GM06990 (cell line): Measurements from ENCODE around the gene REEP2.

ENCODE experiments used
- DNase-seq: peaks from one replicate; pipeline ENCODE4 v3.0.0-alpha.2; 2011; ENCODE audit not compliant: insufficient read length; ENCODE audit errors: extremely low read depth
- H3K27me3 ChIP-seq: replicated peaks from 2 replicates; pipeline ENCODE4 v1.6.0; 2011; ENCODE audit warnings: low read length; ENCODE audit not compliant: control insufficient read depth, insufficient read depth
- H3K36me3 ChIP-seq: 2 replicates; pipeline ENCODE4 v1.5.1; 2011; ENCODE audit warnings: low read length; ENCODE audit not compliant: control insufficient read depth, insufficient read depth
- H3K4me3 ChIP-seq: replicated peaks from 2 replicates; pipeline ENCODE4 v1.5.1; 2011; ENCODE audit warnings: low read depth, mild to moderate bottlenecking, control low read depth, low read length
- CTCF ChIP-seq: IDR thresholded peaks from 2 replicates; pipeline ENCODE4 v1.5.1; 2011; ENCODE audit warnings: low read length, control low read depth, mild to moderate bottlenecking, inconsistent platforms; ENCODE audit not compliant: insufficient read depth, poor library complexity, severe bottlenecking

Gene REEP2

DNA sequence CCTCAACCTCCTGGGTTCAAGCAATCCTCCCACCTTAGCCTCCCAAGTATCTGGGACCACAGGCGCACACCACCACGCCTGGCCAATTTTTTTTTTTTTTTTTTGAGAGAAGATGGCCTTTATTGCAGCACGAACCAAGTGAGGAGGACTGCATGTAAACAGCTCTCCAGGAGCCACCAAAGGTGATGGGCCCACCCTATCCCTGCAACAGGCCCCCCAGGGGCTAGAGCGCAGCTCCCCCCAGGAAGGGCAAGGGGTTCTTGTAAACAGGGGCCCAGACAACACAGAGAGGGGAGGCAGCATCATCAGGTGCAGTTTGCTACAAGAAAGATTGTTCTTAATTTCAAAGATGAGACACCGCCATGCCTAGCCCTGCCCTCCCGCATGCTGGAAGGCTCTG, 13.9 kb downstream of the REEP2 start:
- DNase-seq, result no peak
- Histone ChIP-seq H3K36me3 (no peaks in the 10 kb centered on the region), H3K4me3 (no peak overlapping the region), H3K27me3 (no peaks in the 10 kb centered on the region)
- no peak for TF ChIP-seq CTCF

DNA sequence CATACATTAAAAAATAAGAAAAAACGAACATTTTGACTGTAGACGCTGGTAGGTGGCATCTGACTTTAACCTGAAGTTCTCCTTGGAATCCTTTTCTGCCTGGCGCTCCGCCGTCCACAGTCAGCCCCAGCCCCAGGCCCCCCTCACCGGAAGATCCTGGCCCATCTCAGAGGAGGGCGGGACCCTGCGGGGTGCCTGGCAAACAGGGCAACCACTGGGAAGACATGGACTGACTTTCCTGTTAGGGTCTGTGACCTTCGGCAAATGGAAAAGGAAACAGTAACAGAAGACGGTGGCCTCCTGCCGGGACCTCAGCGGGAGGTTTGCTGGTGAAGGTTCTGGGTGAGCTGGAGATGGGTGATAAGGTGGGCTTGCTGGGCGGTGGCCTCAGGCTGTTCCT, 14.7 kb downstream of the REEP2 start:
- TF ChIP-seq CTCF, result no peak
- Histone ChIP-seq H3K36me3 (no peaks in the 10 kb centered on the region), H3K27me3 (no peaks in the 10 kb centered on the region), H3K4me3 (no peak overlapping the region)
- no peak for DNase-seq

GRCh38 chr5:138454121-138454520, 15.3 kb downstream of the REEP2 start:
- no peaks in the 10 kb centered on the region for H3K27me3 ChIP-seq
- no peak overlapping the region for H3K4me3 ChIP-seq
- no peak for DNase-seq
- no peak for TF ChIP-seq CTCF
- H3K36me3 ChIP-seq, result no peaks in the 10 kb centered on the region

DNA sequence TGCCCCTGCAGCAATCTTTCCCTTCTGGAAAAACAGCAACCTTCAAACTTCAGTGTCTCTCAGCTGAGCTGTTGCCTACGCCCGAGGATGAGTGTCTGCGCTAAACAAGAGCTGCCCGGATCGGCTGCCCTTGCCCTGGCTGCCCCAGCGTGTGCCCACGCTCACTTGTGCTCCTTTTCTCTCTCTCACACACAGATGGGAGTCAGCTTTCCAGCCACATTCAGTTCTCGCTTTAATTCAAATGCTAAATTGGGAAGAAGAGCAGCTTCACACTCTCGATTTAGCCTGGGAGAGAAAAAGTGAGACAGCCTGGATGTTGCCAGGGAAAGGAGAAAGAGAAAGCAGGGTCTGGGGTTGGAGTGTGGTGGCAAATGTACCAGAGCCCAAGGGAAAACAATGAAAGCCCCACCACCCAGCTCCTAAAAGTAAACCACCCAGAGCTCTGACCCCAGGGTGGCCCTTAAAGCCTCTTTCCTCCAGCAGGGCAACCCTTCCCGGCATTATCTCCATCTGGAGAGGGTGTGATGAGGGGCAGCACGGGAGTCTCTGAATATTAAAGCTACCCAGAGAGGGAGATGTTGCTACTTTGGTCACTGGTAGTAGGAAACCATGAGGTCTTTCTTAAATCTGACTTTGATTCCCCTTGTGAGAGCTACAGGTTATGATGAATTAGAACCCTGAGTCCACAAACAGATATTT, 16.5 kb downstream of the REEP2 start:
- H3K27me3 ChIP-seq, result no peaks in the 10 kb centered on the region
- H3K36me3 ChIP-seq, result no peaks in the 10 kb centered on the region
- TF ChIP-seq CTCF, result no peak
- H3K4me3 ChIP-seq, result no peak overlapping the region
- DNase-seq, result no peak

GRCh38 chr5:138457531-138458275, 18.8 kb downstream of the REEP2 start:
- Histone ChIP-seq H3K4me3 (no peak overlapping the region), H3K36me3 (no peaks in the 10 kb centered on the region), H3K27me3 (no peaks in the 10 kb centered on the region)
- no peak for TF ChIP-seq CTCF
- no peak for DNase-seq
